Measurements from ENCODE around the gene EIF3K. TPM values are rescaled to one million over a fixed set of nuclear protein-coding genes. Genes with fewer than 3 reads are reported as not detected.
A peak's percentile ranks its signal among the peaks of the same experiment; 100 is the strongest.

EIF3K gene
- total RNA-seq, 1 donor from 2014 or later = 321 TPM

- no peaks in the 10 kb centered on the region for H3K27me3 Mint-ChIP-seq
Measured at GRCh38 chr19:38684078-38684861, 65.3 kb downstream of the EIF3K start.

GRCh38 chr19:38684862-38685665, 66.1 kb downstream of the EIF3K start:
- H3K27ac Mint-ChIP-seq = no peak overlapping the region
- intact Hi-C loops (cut with micrococcal nuclease) = loop anchor here (1.0 to 5.0 kb wide), 2 partner anchors 9 to 38 kb away; partner anchors contain the start of gene ACTN4
- H3K4me3 Mint-ChIP-seq = peak overlapping the region; percentile 77
- no peak for DNase-seq
- H3K36me3 Mint-ChIP-seq (ENCODE audit: low read depth) = peaks cover 37% of the 10 kb centered on the region
- no peaks in the 10 kb centered on the region for H3K9me3 Mint-ChIP-seq
- H3K4me1 Mint-ChIP-seq = peaks cover 81% of the 10 kb centered on the region
- no peaks in the 10 kb centered on the region for H3K27me3 Mint-ChIP-seq

More at GRCh38 chr19:38684078-38684861, 65.3 kb downstream of the EIF3K start:
- Mint-ChIP-seq H3K9me3 (no peaks in the 10 kb centered on the region), H3K36me3 (ENCODE audit: low read depth) (peaks cover 36% of the 10 kb centered on the region), H3K27ac (peak overlapping the region; percentile 73), H3K4me3 (peak overlapping the region; percentile 35), H3K4me1 (peaks cover 82% of the 10 kb centered on the region)
- intact Hi-C loops (cut with micrococcal nuclease) = loop anchor here (1.0 kb wide), 1 partner anchor 8 kb away; no protein-coding TSS in a partner anchor
- DNase-seq = no peak

- Mint-ChIP-seq H3K4me1 (peaks cover 77% of the 10 kb centered on the region), H3K9me3 (no peaks in the 10 kb centered on the region), H3K36me3 (ENCODE audit: low read depth) (peaks cover 40% of the 10 kb centered on the region), H3K4me3 (peak overlapping the region; percentile 77), H3K27ac (peak overlapping the region; percentile 88), H3K27me3 (no peaks in the 10 kb centered on the region)
- DNase-seq = peak; percentile 66
- intact Hi-C loops (cut with micrococcal nuclease) = loop anchor here (2.0 to 5.0 kb wide), 2 partner anchors 29 to 39 kb away; partner anchors contain the start of gene ACTN4
Measured at GRCh38 chr19:38685666-38686529, 66.9 kb downstream of the EIF3K start.

GRCh38 chr19:38686530-38686888, 67.5 kb downstream of the EIF3K start:
- peak; percentile 82 for DNase-seq
- Mint-ChIP-seq H3K36me3 (ENCODE audit: low read depth) (peaks cover 35% of the 10 kb centered on the region), H3K4me1 (peaks cover 72% of the 10 kb centered on the region), H3K27ac (peak overlapping the region; percentile 88), H3K9me3 (no peaks in the 10 kb centered on the region), H3K4me3 (peak overlapping the region; percentile 77), H3K27me3 (no peaks in the 10 kb centered on the region)
- intact Hi-C loops (cut with micrococcal nuclease) = loop anchor here (2.0 to 5.0 kb wide), 2 partner anchors 30 to 39 kb away; partner anchors contain the start of gene ACTN4

Other genes with a start within 250 kb of the EIF3K start
- 314 and 315 TPM in 2 replicates for gene PSMD8, start 244.6 kb upstream of the EIF3K start, total RNA-seq
- 0.47 and 1.0 TPM in 2 replicates for gene GGN, start 231.2 kb upstream of the EIF3K start, total RNA-seq
- 2.9 and 3.0 TPM in 2 replicates for gene SPRED3, start 230.5 kb upstream of the EIF3K start, total RNA-seq
- gene FAM98C, start 216.1 kb upstream of the EIF3K start, total RNA-seq = 25.3 and 30.4 TPM in 2 replicates
- 2.1 and 2.2 TPM in 2 replicates for gene RASGRP4, start 193.0 kb upstream of the EIF3K start, total RNA-seq
- gene RYR1, start 185.5 kb upstream of the EIF3K start, total RNA-seq = 3.6 and 4.0 TPM in 2 replicates
- 156 and 172 TPM in 2 replicates for gene MAP4K1, start 1.2 kb upstream of the EIF3K start, total RNA-seq
- 243 and 257 TPM in 2 replicates for gene ACTN4, start 28.5 kb downstream of the EIF3K start, total RNA-seq
- 3.2 and 3.5 TPM in 2 replicates for gene CAPN12, start 125.3 kb downstream of the EIF3K start, total RNA-seq
- not detected in 2 replicates for gene LGALS7, start 154.3 kb downstream of the EIF3K start, total RNA-seq
- gene LGALS7B, start 170.0 kb downstream of the EIF3K start, total RNA-seq = not detected in 2 replicates
- gene LGALS4, start 193.8 kb downstream of the EIF3K start, total RNA-seq = 1.3 and 1.7 TPM in 2 replicates
- 129 and 130 TPM in 2 replicates for gene ECH1, start 212.6 kb downstream of the EIF3K start, total RNA-seq
- 686 and 695 TPM in 2 replicates for gene HNRNPL, start 230.8 kb downstream of the EIF3K start, total RNA-seq

Data from activated CD4-positive, alpha-beta T cell treated with anti-CD3 and anti-CD28 coated beads, Interleukin-2, amount 10 ng/mL, durations not matched to agents 24 days and 14 days (primary cell).